HEK293 (cell line): ENCODE results near the gene PRDM5.

Source experiments
- CTCF ChIA-PET: fragments of 350-600 bp; formaldehyde crosslinking; extraction: SDS; loops from one replicate; lab custom pipeline; 2021; ENCODE audit warnings: antibody characterized with exemption; lab: Yijun Ruan, JAX
- POLR2A ChIA-PET: fragments of 300-600 bp; formaldehyde crosslinking; extraction: SDS; loops from one replicate; lab custom pipeline; 2020; ENCODE audit warnings: antibody characterized with exemption, inconsistent platforms; lab: Yijun Ruan, JAX
- H3K27ac ChIP-seq: fragments of 200-500 bp; sonication (Bioruptor generic); 2 replicates; pipeline ENCODE4 v1.5.1; 2014; ENCODE audit warnings: low read depth, low read length, control low read depth, inconsistent platforms; ENCODE audit errors: extremely low read depth
- H3K36me3 ChIP-seq, 2 experiments: fragments of 200-500 bp in 1 of 2; sonication (Bioruptor generic) in 1 of 2; 1 replicate in 1 of 2; 2 replicates in 1 of 2; pipeline ENCODE4 v1.5.1; 2014 to 2017; ENCODE audit warnings: inconsistent platforms in 2 of 2, low read length in 2 of 2; ENCODE audit not compliant: control insufficient read depth in 2 of 2, insufficient read depth in 1 of 2
- H3K4me1 ChIP-seq: fragments of 200-500 bp; sonication (Bioruptor generic); 2 replicates; pipeline ENCODE4 v1.5.1; 2014; ENCODE audit warnings: mild to moderate bottlenecking, low read length, inconsistent platforms; ENCODE audit not compliant: control insufficient read depth, insufficient read depth
- H3K4me3 ChIP-seq: 2 replicates; pipeline ENCODE4 v1.5.1; 2011; ENCODE audit warnings: low read depth, mild to moderate bottlenecking, control low read depth, low read length, moderate library complexity
- H3K9me3 ChIP-seq: fragments of 200-500 bp; sonication (Bioruptor generic); 2 replicates; pipeline ENCODE4 v1.5.1; 2014; ENCODE audit warnings: low read depth, low read length, inconsistent platforms; ENCODE audit not compliant: control insufficient read depth, insufficient read depth
- KLF16 ChIP-seq: fragments of 450-650 bp; formaldehyde crosslinking; IDR thresholded peaks from 2 replicates; pipeline ENCODE4 v1.5.1; 2017; ENCODE audit warnings: missing biosample characterization, missing genetic modification characterization
- KLF9 ChIP-seq: fragments of 450-650 bp; formaldehyde crosslinking; IDR thresholded peaks from 2 replicates; pipeline ENCODE4 v1.5.1; 2016; ENCODE audit warnings: missing biosample characterization, missing genetic modification characterization, low read depth
- YY1 ChIP-seq: fragments of 450-650 bp; formaldehyde crosslinking; IDR thresholded peaks from 2 replicates; pipeline ENCODE4 v1.5.1; 2018; ENCODE audit warnings: missing biosample characterization, missing genetic modification characterization
- ZBTB21 ChIP-seq: fragments of 450-650 bp; formaldehyde crosslinking; IDR thresholded peaks from 2 replicates; pipeline ENCODE4 v1.5.1; 2017; ENCODE audit warnings: missing biosample characterization, missing genetic modification characterization
- ZBTB48 ChIP-seq: fragments of 450-650 bp; formaldehyde crosslinking; IDR thresholded peaks from 2 replicates; pipeline ENCODE4 v1.5.1; 2016; ENCODE audit warnings: missing biosample characterization, missing genetic modification characterization
- ZNF266 ChIP-seq: fragments of 450-650 bp; formaldehyde crosslinking; IDR thresholded peaks from 2 replicates; pipeline ENCODE4 v1.5.1; 2016; ENCODE audit warnings: missing biosample characterization, missing genetic modification characterization, low read depth
- ZNF521 ChIP-seq: fragments of 450-650 bp; formaldehyde crosslinking; IDR thresholded peaks from 2 replicates; pipeline ENCODE4 v1.5.1; 2017; ENCODE audit warnings: missing biosample characterization, mild to moderate bottlenecking, missing genetic modification characterization
- ZNF549 ChIP-seq: fragments of 450-650 bp; IDR thresholded peaks from 2 replicates; pipeline ENCODE4 v1.5.1; 2018; ENCODE audit warnings: missing biosample characterization, missing genetic modification characterization, mild to moderate bottlenecking, inconsistent platforms, moderate library complexity
- ZNF629 ChIP-seq: fragments of 450-650 bp; formaldehyde crosslinking; IDR thresholded peaks from 2 replicates; pipeline ENCODE4 v1.5.1; 2017; ENCODE audit warnings: missing biosample characterization, missing genetic modification characterization
- ZNF664 ChIP-seq: fragments of 450-650 bp; formaldehyde crosslinking; IDR thresholded peaks from 2 replicates; pipeline ENCODE4 v1.5.1; 2016; ENCODE audit warnings: missing biosample characterization, missing genetic modification characterization
- ZNF768 ChIP-seq: fragments of 450-650 bp; formaldehyde crosslinking; IDR thresholded peaks from 2 replicates; pipeline ENCODE4 v1.5.1; 2018; ENCODE audit warnings: missing biosample characterization, mild to moderate bottlenecking, missing genetic modification characterization
- ZNF791 ChIP-seq: fragments of 450-650 bp; formaldehyde crosslinking; IDR thresholded peaks from 2 replicates; pipeline ENCODE4 v1.5.1; 2016; ENCODE audit warnings: missing biosample characterization, missing genetic modification characterization
- ZNF830 ChIP-seq: fragments of 450-650 bp; IDR thresholded peaks from 2 replicates; pipeline ENCODE4 v1.5.0; 2018; ENCODE audit warnings: missing biosample characterization, missing genetic modification characterization, low read depth, mild to moderate bottlenecking, moderate library complexity
- ZSCAN23 ChIP-seq: fragments of 450-650 bp; formaldehyde crosslinking; IDR thresholded peaks from 2 replicates; pipeline ENCODE4 v1.5.1; 2016; ENCODE audit warnings: missing biosample characterization, missing genetic modification characterization
- TF ChIP-seq, protein P1 (sequence below): fragments of 450-650 bp; formaldehyde crosslinking; IDR thresholded peaks from 2 replicates; pipeline ENCODE4 v1.5.1; 2016; ENCODE audit warnings: missing biosample characterization, missing genetic modification characterization, borderline replicate concordance
- TF ChIP-seq, protein P2 (sequence below): fragments of 450-650 bp; formaldehyde crosslinking; IDR thresholded peaks from 2 replicates; pipeline ENCODE4 v1.5.1; 2016; ENCODE audit warnings: missing biosample characterization, missing genetic modification characterization
- TF ChIP-seq, protein P3 (sequence below): fragments of 450-650 bp; formaldehyde crosslinking; IDR thresholded peaks from 2 replicates; pipeline ENCODE4 v1.5.0; 2017; ENCODE audit warnings: missing biosample characterization, missing genetic modification characterization, borderline replicate concordance
- TF ChIP-seq, protein P4 (sequence below): fragments of 450-650 bp; formaldehyde crosslinking; IDR thresholded peaks from 2 replicates; pipeline ENCODE4 v1.5.1; 2016; ENCODE audit warnings: missing biosample characterization, missing genetic modification characterization, low read depth

Gene PRDM5

DNA sequence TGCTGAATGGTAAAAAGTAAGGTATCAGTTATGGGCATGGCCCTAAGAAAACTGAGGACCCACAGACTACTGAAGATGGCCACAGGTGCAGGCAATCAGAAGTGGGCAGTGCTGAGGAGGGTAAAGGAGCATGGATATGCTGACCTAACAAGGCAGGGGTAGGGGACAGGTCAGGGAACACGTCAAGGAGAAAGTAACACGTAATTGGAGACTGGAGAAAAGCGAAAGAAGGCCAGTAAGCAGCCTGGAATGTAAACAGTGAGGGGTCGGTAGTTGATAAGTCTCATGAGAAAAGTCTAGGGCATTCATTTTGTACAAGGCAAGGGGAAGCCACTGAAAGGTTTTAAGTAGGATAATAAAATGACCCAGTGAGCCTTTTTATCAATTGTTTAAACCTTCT, 153.3 kb downstream of the PRDM5 start:
- H3K27ac ChIP-seq = no peak overlapping the region
- ChIA-PET POLR2A (no interaction called here), CTCF (no interaction called here)
- H3K9me3 ChIP-seq = no peaks in the 10 kb centered on the region
- no peak overlapping the region for H3K4me3 ChIP-seq
- TF ChIP-seq ZBTB21 (tag by site-specific recombination) (peak; percentile 63), KLF16 (tag by site-specific recombination) (no peak), ZBTB48 (peak; percentile 60; the same call in 1 of the 2 replicates), ZNF629 (tag by site-specific recombination) (peak; percentile 70)
- TF ChIP-seq, all 188 proteins: peak for 3
- H3K4me1 ChIP-seq = no peaks in the 10 kb centered on the region
- H3K36me3 ChIP-seq = no peaks in the 10 kb centered on the region

DNA sequence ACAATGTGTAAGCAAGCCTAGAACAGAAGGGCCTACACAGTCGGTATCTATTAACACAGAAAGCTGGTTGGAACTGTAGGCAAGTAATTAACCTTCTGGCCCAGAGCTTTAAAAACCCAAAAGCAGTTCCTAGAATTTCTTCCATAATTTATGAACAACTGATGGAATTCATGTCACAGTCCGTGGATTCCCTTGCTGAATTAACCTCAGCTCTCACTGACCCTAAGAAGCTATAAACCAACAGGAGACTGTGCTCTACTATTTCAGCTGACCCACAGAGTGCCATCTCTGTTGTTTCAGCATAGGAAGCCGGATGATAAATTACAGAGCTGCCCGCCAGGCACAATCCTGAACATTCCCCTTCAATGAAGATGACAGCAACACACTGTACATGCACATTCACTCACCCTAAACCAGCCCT, 157.3 kb downstream of the PRDM5 start:
- CTCF ChIA-PET = interaction anchor here (0.6 kb wide), 1 partner anchor 533 kb away, joined by 3 read pairs; no protein-coding TSS in a partner anchor
- TF ChIP-seq, protein P1, sequence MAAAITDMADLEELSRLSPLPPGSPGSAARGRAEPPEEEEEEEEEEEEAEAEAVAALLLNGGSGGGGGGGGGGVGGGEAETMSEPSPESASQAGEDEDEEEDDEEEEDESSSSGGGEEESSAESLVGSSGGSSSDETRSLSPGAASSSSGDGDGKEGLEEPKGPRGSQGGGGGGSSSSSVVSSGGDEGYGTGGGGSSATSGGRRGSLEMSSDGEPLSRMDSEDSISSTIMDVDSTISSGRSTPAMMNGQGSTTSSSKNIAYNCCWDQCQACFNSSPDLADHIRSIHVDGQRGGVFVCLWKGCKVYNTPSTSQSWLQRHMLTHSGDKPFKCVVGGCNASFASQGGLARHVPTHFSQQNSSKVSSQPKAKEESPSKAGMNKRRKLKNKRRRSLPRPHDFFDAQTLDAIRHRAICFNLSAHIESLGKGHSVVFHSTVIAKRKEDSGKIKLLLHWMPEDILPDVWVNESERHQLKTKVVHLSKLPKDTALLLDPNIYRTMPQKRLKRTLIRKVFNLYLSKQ (tag by site-specific recombination) = no peak
- TF ChIP-seq ZNF549 (tag by site-specific recombination) (no peak), KLF9 (no peak), ZNF768 (tag by site-specific recombination) (no peak), ZNF266 (tag by site-specific recombination) (no peak), ZNF830 (tag by site-specific recombination) (no peak), ZSCAN23 (tag by site-specific recombination) (no peak), ZNF521 (tag by site-specific recombination) (no peak), YY1 (no peak), ZNF664 (tag by site-specific recombination) (no peak), ZNF791 (no peak)
- TF ChIP-seq, protein P2, sequence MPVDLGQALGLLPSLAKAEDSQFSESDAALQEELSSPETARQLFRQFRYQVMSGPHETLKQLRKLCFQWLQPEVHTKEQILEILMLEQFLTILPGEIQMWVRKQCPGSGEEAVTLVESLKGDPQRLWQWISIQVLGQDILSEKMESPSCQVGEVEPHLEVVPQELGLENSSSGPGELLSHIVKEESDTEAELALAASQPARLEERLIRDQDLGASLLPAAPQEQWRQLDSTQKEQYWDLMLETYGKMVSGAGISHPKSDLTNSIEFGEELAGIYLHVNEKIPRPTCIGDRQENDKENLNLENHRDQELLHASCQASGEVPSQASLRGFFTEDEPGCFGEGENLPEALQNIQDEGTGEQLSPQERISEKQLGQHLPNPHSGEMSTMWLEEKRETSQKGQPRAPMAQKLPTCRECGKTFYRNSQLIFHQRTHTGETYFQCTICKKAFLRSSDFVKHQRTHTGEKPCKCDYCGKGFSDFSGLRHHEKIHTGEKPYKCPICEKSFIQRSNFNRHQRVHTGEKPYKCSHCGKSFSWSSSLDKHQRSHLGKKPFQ (tag by site-specific recombination) = no peak
- TF ChIP-seq, protein P3, sequence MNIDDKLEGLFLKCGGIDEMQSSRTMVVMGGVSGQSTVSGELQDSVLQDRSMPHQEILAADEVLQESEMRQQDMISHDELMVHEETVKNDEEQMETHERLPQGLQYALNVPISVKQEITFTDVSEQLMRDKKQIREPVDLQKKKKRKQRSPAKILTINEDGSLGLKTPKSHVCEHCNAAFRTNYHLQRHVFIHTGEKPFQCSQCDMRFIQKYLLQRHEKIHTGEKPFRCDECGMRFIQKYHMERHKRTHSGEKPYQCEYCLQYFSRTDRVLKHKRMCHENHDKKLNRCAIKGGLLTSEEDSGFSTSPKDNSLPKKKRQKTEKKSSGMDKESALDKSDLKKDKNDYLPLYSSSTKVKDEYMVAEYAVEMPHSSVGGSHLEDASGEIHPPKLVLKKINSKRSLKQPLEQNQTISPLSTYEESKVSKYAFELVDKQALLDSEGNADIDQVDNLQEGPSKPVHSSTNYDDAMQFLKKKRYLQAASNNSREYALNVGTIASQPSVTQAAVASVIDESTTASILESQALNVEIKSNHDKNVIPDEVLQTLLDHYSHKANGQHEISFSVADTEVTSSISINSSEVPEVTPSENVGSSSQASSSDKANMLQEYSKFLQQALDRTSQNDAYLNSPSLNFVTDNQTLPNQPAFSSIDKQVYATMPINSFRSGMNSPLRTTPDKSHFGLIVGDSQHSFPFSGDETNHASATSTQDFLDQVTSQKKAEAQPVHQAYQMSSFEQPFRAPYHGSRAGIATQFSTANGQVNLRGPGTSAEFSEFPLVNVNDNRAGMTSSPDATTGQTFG (tag by site-specific recombination) = no peak
- TF ChIP-seq, protein P4, sequence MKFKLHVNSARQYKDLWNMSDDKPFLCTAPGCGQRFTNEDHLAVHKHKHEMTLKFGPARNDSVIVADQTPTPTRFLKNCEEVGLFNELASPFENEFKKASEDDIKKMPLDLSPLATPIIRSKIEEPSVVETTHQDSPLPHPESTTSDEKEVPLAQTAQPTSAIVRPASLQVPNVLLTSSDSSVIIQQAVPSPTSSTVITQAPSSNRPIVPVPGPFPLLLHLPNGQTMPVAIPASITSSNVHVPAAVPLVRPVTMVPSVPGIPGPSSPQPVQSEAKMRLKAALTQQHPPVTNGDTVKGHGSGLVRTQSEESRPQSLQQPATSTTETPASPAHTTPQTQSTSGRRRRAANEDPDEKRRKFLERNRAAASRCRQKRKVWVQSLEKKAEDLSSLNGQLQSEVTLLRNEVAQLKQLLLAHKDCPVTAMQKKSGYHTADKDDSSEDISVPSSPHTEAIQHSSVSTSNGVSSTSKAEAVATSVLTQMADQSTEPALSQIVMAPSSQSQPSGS (tag by site-specific recombination) = no peak
- TF ChIP-seq, all 188 proteins: peak for 0
- POLR2A ChIA-PET = no interaction called here
- no peaks in the 10 kb centered on the region for H3K4me1 ChIP-seq
- H3K4me3 ChIP-seq = no peak overlapping the region
- no peaks in the 10 kb centered on the region for H3K36me3 ChIP-seq
- H3K9me3 ChIP-seq = no peaks in the 10 kb centered on the region
- H3K27ac ChIP-seq = no peak overlapping the region
